SK-N-SH treated with all-trans-retinoic acid at 6 μM for 48 hours (cell line): ENCODE data around the gene NCAPG2.

Experiments used
- ATAC-seq: fragments of 200-7000 bp; cut with Tn5 transposase; 3 replicates; pipeline ENCODE4 v1.9.1; 2020; ENCODE audit warnings: mild to moderate bottlenecking, moderate library complexity
- ARNTL ChIP-seq: fragments of 450-650 bp; formaldehyde crosslinking; IDR thresholded peaks from 2 replicates; pipeline ENCODE4 v1.5.0; 2020; ENCODE audit warnings: low read depth, mild to moderate bottlenecking, moderate library complexity, borderline replicate concordance
- BACH2 ChIP-seq: fragments of 250-450 bp; sonication (Bioruptor Pico); IDR thresholded peaks from 2 replicates; pipeline ENCODE4 v1.9.0; 2021; ENCODE audit warnings: mild to moderate bottlenecking, borderline replicate concordance
- CSDC2 ChIP-seq: fragments of 250-450 bp; sonication (Bioruptor Pico); IDR thresholded peaks from 2 replicates; pipeline ENCODE4 v1.5.0; 2020; ENCODE audit warnings: mild to moderate bottlenecking, moderate library complexity
- ESRRG ChIP-seq: fragments of 250-450 bp; sonication (Bioruptor Pico); IDR thresholded peaks from 2 replicates; pipeline ENCODE4 v1.6.1; 2021; ENCODE audit warnings: mild to moderate bottlenecking
- ISL1 ChIP-seq: fragments of 250-450 bp; sonication (Bioruptor Pico); IDR thresholded peaks from 2 replicates; pipeline ENCODE4 v2.1.2; 2022; ENCODE audit warnings: mild to moderate bottlenecking, moderate library complexity
- OSR1 ChIP-seq: fragments of 250-450 bp; sonication (Bioruptor Pico); IDR thresholded peaks from 2 replicates; pipeline ENCODE4 v1.8.0; 2022; ENCODE audit warnings: moderate library complexity, mild to moderate bottlenecking, inconsistent platforms
- PPARA ChIP-seq: fragments of 250-450 bp; sonication (Bioruptor Pico); IDR thresholded peaks from 2 replicates; pipeline ENCODE4 v1.5.0; 2020; ENCODE audit warnings: mild to moderate bottlenecking, borderline replicate concordance
- SNAI2 ChIP-seq: fragments of 250-450 bp; sonication (Bioruptor Pico); IDR thresholded peaks from 2 replicates; pipeline ENCODE4 v1.5.0; 2020; ENCODE audit warnings: mild to moderate bottlenecking, moderate library complexity
- TCF4 ChIP-seq: fragments of 250-450 bp; sonication (Bioruptor Pico); IDR thresholded peaks from 2 replicates; pipeline ENCODE4 v1.8.0; 2021; ENCODE audit warnings: mild to moderate bottlenecking, moderate library complexity, borderline replicate concordance
- TOX ChIP-seq: fragments of 250-450 bp; sonication (Bioruptor Pico); IDR thresholded peaks from 2 replicates; pipeline ENCODE4 v1.8.0; 2021; ENCODE audit warnings: mild to moderate bottlenecking, moderate library complexity, borderline replicate concordance
- ZC3H10 ChIP-seq: fragments of 250-450 bp; sonication (Bioruptor Pico); IDR thresholded peaks from 2 replicates; pipeline ENCODE4 v1.5.1; 2021; ENCODE audit warnings: mild to moderate bottlenecking, moderate library complexity
- ZFP3 ChIP-seq: fragments of 250-450 bp; sonication (Bioruptor Pico); IDR thresholded peaks from 2 replicates; pipeline ENCODE4 v1.5.0; 2020; ENCODE audit warnings: mild to moderate bottlenecking, moderate library complexity
- ZFP30 ChIP-seq: fragments of 450-650 bp; formaldehyde crosslinking; IDR thresholded peaks from 2 replicates; pipeline ENCODE4 v1.5.0; 2022; ENCODE audit warnings: mild to moderate bottlenecking, moderate library complexity
- ZNF565 ChIP-seq: fragments of 450-650 bp; formaldehyde crosslinking; conservative IDR thresholded peaks from 2 replicates; pipeline ENCODE4 v1.5.0; 2020; ENCODE audit warnings: low read depth, mild to moderate bottlenecking, moderate library complexity
- ZNF70 ChIP-seq: fragments of 450-650 bp; formaldehyde crosslinking; IDR thresholded peaks from 2 replicates; pipeline ENCODE4 v1.5.0; 2020; ENCODE audit warnings: mild to moderate bottlenecking, moderate library complexity
- ZNF8 ChIP-seq: fragments of 450-650 bp; formaldehyde crosslinking; IDR thresholded peaks from 2 replicates; pipeline ENCODE4 v1.5.0; 2020; ENCODE audit warnings: mild to moderate bottlenecking, moderate library complexity
- TF ChIP-seq, protein P1 (sequence below): fragments of 250-450 bp; sonication (Bioruptor Pico); IDR thresholded peaks from 2 replicates; pipeline ENCODE4 v1.8.0; 2021; ENCODE audit warnings: low read depth, mild to moderate bottlenecking, moderate library complexity, borderline replicate concordance
- TF ChIP-seq, protein P2 (sequence below): fragments of 250-450 bp; sonication (Bioruptor Pico); IDR thresholded peaks from 2 replicates; pipeline ENCODE4 v1.5.0; 2020; ENCODE audit warnings: mild to moderate bottlenecking, moderate library complexity
- TF ChIP-seq, protein P3 (sequence below): fragments of 250-450 bp; sonication (Bioruptor Pico); IDR thresholded peaks from 2 replicates; pipeline ENCODE4 v1.5.1; 2021; ENCODE audit warnings: mild to moderate bottlenecking, moderate library complexity
- TF ChIP-seq, protein P4 (sequence below): fragments of 250-450 bp; sonication (Bioruptor Pico); IDR thresholded peaks from 2 replicates; pipeline ENCODE4 v1.5.1; 2020; ENCODE audit warnings: low read depth, mild to moderate bottlenecking, moderate library complexity

Gene NCAPG2

DNA sequence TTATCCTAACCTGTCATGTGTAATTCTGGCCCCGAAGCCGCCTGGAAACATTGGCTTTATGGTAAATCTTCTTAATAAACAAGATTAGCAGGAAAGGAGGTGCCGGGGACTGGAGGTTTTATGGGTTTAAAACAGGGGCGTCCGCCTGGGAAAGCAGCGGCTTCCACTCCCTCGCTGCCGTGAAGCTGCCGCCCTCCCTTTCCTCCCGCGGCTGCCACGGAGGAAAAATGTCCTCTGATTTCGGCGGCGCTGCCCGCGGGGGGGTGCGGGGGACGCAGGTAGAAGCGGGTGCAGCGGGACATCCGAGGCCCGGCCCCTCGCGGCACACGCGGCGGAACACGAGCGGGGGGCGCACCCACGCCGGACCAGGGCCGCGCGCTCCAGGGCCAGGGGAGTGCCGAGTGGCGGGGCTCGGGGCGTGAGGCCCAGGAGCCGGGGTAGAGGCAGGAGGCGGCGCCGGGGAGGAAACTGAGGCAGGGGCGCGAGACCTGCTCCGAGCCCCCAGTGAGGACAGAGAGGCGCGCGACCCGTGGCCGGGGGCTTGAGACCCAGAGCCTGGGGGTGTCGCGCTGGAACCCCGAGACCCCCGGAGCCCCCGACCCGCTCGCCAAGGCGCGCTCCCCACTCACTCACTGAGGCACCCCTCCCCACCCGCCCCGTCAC lies 118.0 kb downstream of the NCAPG2 start (continued):
- TF ChIP-seq BACH2 (CRISPR knock-in tag), result no peak

DNA sequence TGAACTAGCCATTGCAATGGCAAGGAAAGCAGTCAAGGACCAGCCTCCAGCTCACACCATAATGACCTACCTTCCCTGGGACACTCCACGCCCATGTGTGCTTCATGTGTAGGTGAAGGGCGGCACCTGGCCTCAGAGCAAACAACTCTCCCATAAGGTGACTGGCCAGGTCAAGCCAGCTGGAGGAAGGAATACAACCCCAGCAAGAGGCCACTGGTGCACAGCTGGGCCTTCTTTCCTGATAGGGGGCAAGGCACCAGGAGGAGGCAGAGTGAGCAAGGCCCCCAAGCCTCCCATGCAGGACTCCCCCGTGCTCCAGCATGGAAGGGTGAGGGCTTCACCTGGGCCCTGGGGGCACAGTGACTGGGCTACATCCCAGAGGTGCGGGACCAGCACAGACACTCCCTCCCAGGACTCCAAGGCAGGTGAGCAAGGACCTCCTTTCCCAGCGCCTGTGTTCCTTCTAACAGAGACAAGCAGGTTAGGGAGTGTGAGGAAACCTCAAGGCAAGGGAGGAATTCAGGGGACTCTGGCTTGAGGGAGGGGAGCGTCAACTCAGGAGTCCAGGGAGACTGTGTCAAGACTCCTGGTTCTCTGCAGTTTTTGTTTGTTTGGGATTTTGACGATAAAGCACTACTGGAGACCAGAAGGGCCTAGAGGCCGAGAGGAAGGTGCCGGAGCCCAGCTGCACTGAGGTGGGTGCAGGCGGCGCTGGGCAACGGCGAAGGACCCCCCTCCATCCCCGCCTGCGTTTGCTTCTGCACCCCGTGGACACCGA lies 118.7 kb downstream of the NCAPG2 start:
- no peak for ATAC-seq
- TF ChIP-seq TCF4, result no peak
- no peak for TF ChIP-seq OSR1
- TF ChIP-seq ZFP30 (CRISPR knock-in tag), result no peak
- TF ChIP-seq ARNTL (CRISPR knock-in tag), result no peak
- TF ChIP-seq ZNF8 (CRISPR knock-in tag), result no peak
- TF ChIP-seq PPARA (CRISPR knock-in tag), result no peak
- TF ChIP-seq, protein P1, sequence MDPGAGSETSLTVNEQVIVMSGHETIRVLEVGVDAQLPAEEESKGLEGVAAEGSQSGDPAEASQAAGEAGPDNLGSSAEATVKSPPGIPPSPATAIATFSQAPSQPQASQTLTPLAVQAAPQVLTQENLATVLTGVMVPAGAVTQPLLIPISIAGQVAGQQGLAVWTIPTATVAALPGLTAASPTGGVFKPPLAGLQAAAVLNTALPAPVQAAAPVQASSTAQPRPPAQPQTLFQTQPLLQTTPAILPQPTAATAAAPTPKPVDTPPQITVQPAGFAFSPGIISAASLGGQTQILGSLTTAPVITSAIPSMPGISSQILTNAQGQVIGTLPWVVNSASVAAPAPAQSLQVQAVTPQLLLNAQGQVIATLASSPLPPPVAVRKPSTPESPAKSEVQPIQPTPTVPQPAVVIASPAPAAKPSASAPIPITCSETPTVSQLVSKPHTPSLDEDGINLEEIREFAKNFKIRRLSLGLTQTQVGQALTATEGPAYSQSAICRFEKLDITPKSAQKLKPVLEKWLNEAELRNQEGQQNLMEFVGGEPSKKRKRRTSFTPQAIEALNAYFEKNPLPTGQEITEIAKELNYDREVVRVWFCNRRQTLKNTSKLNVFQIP (CRISPR knock-in tag), result no peak
- TF ChIP-seq, protein P2, sequence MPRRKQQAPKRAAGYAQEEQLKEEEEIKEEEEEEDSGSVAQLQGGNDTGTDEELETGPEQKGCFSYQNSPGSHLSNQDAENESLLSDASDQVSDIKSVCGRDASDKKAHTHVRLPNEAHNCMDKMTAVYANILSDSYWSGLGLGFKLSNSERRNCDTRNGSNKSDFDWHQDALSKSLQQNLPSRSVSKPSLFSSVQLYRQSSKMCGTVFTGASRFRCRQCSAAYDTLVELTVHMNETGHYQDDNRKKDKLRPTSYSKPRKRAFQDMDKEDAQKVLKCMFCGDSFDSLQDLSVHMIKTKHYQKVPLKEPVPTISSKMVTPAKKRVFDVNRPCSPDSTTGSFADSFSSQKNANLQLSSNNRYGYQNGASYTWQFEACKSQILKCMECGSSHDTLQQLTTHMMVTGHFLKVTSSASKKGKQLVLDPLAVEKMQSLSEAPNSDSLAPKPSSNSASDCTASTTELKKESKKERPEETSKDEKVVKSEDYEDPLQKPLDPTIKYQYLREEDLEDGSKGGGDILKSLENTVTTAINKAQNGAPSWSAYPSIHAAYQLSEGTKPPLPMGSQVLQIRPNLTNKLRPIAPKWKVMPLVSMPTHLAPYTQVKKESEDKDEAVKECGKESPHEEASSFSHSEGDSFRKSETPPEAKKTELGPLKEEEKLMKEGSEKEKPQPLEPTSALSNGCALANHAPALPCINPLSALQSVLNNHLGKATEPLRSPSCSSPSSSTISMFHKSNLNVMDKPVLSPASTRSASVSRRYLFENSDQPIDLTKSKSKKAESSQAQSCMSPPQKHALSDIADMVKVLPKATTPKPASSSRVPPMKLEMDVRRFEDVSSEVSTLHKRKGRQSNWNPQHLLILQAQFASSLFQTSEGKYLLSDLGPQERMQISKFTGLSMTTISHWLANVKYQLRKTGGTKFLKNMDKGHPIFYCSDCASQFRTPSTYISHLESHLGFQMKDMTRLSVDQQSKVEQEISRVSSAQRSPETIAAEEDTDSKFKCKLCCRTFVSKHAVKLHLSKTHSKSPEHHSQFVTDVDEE (CRISPR knock-in tag), result no peak
- TF ChIP-seq ZNF70 (CRISPR knock-in tag), result no peak
- TF ChIP-seq ZC3H10 (CRISPR knock-in tag), result no peak
- TF ChIP-seq, protein P3, sequence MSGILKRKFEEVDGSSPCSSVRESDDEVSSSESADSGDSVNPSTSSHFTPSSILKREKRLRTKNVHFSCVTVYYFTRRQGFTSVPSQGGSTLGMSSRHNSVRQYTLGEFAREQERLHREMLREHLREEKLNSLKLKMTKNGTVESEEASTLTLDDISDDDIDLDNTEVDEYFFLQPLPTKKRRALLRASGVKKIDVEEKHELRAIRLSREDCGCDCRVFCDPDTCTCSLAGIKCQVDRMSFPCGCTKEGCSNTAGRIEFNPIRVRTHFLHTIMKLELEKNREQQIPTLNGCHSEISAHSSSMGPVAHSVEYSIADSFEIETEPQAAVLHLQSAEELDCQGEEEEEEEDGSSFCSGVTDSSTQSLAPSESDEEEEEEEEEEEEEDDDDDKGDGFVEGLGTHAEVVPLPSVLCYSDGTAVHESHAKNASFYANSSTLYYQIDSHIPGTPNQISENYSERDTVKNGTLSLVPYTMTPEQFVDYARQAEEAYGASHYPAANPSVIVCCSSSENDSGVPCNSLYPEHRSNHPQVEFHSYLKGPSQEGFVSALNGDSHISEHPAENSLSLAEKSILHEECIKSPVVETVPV (CRISPR knock-in tag), result no peak
- TF ChIP-seq ZFP3, result no peak
- no peak for TF ChIP-seq ISL1 (CRISPR knock-in tag)

DNA sequence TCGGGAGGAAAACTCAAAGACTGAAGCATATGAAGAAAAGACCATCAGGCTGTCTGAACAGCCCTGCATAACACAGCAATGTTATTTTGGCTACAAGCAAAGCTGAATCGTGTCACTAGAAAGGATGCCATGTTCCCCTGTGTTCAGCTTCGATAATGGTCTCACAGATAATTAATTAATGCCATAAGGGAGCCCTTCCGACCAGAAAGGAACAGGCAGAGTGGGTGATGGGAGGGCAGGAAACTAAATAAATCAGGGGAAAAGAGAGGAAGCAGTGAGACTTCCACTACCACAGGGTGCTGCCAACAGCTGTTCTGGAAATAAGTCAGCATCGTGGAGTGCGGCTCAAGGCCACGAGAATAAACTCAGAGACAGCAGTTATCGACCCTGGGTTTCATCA lies 120.2 kb downstream of the NCAPG2 start:
- no peak for ATAC-seq
- no peak for TF ChIP-seq OSR1
- no peak for TF ChIP-seq ZNF565 (CRISPR knock-in tag)
- TF ChIP-seq, protein P4, sequence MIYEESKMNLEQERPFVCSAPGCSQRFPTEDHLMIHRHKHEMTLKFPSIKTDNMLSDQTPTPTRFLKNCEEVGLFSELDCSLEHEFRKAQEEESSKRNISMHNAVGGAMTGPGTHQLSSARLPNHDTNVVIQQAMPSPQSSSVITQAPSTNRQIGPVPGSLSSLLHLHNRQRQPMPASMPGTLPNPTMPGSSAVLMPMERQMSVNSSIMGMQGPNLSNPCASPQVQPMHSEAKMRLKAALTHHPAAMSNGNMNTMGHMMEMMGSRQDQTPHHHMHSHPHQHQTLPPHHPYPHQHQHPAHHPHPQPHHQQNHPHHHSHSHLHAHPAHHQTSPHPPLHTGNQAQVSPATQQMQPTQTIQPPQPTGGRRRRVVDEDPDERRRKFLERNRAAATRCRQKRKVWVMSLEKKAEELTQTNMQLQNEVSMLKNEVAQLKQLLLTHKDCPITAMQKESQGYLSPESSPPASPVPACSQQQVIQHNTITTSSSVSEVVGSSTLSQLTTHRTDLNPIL (CRISPR knock-in tag), result no peak
- TF ChIP-seq, all 23 proteins: peak for 0

DNA sequence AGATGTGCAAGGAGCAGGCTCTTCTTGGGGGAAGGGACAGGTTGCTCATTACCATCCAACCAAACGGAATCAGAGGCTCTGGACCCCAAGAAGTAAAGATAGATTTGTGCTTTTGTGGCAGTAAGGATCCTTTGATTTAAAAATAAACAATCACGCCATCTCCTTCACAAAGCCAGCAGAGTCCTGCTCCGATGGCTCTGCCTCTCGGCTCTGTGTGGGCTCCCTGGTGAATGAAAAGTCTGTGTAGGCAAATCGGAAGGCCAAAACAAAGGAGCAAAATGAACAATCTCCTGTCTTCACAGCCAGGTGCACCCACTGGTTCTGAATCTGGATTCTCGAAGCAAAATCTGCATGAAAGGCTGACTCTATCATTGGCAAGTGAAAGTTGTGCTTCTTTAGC lies 120.8 kb downstream of the NCAPG2 start:
- no peak for TF ChIP-seq TCF4
- TF ChIP-seq CSDC2, result no peak
- no peak for TF ChIP-seq ARNTL (CRISPR knock-in tag)
- TF ChIP-seq BACH2 (CRISPR knock-in tag), result no peak
- TF ChIP-seq, protein P1 (CRISPR knock-in tag), result no peak
- TF ChIP-seq ISL1 (CRISPR knock-in tag), result no peak
- TF ChIP-seq ESRRG (CRISPR knock-in tag), result no peak
- TF ChIP-seq ZFP3, result no peak
- no peak for TF ChIP-seq ZC3H10 (CRISPR knock-in tag)
- TF ChIP-seq TOX, result no peak
- no peak for TF ChIP-seq ZFP30 (CRISPR knock-in tag)
- TF ChIP-seq ZNF8 (CRISPR knock-in tag), result no peak
- no peak for TF ChIP-seq ZNF565 (CRISPR knock-in tag)
- no peak for TF ChIP-seq SNAI2 (CRISPR knock-in tag)
- no peak for ATAC-seq
